Bone marrow (tissue), 2 donors: Measurements from ENCODE around the gene GALNT9.
"Not testable (repeated sequence)": the region's sequence is repeated elsewhere in the genome, so short reads cannot be mapped to it uniquely, and the experiment has no call there.

ENCODE experiments used
- DNase-seq, 2 donors: peaks; one replicate each; lab custom pipeline; 2025; lab: John Stamatoyannopoulos, UW

Gene GALNT9

GRCh38 chr12:132249689-132250478 lies 79.5 kb downstream of the GALNT9 start:
- no peak for DNase-seq

- DNase-seq: no peak
Measured at GRCh38 chr12:132248453-132249167, 80.8 kb downstream of the GALNT9 start.

- DNase-seq: no peak
Measured at GRCh38 chr12:132247718-132248452, 81.5 kb downstream of the GALNT9 start.

- no peak for DNase-seq
Measured at GRCh38 chr12:132246997-132247717, 82.2 kb downstream of the GALNT9 start.

GRCh38 chr12:132245521-132246101 lies 83.8 kb downstream of the GALNT9 start:
- no peak for DNase-seq

GRCh38 chr12:132244724-132245295 lies 84.6 kb downstream of the GALNT9 start:
- DNase-seq: no peak

GRCh38 chr12:132243596-132244310 lies 85.6 kb downstream of the GALNT9 start:
- DNase-seq: no peak

GRCh38 chr12:132243171-132243570 lies 86.2 kb downstream of the GALNT9 start:
- not testable (repeated sequence) for DNase-seq

- DNase-seq: not testable (repeated sequence)
Measured at GRCh38 chr12:132240669-132241007, 88.8 kb downstream of the GALNT9 start.

GRCh38 chr12:132239796-132240668 lies 89.4 kb downstream of the GALNT9 start:
- DNase-seq: no peak

- DNase-seq: no peak
Measured at GRCh38 chr12:132239392-132239791, 90.0 kb downstream of the GALNT9 start.

- DNase-seq: no peak
Measured at GRCh38 chr12:132238884-132239283, 90.5 kb downstream of the GALNT9 start.

GRCh38 chr12:132238488-132238854 lies 90.9 kb downstream of the GALNT9 start:
- DNase-seq: no peak

GRCh38 chr12:132237772-132238487 lies 91.5 kb downstream of the GALNT9 start:
- no peak for DNase-seq

GRCh38 chr12:132236930-132237771 lies 92.2 kb downstream of the GALNT9 start:
- no peak for DNase-seq

GRCh38 chr12:132236129-132236929 lies 93.1 kb downstream of the GALNT9 start:
- DNase-seq: no peak

- DNase-seq: no peak
Measured at GRCh38 chr12:132235116-132235820, 94.1 kb downstream of the GALNT9 start.
